BJ (cell line): Measurements from ENCODE around the gene KCNE2. TPM values are rescaled to one million over a fixed set of nuclear protein-coding genes. Genes with fewer than 3 reads are reported as not detected.
"Not testable (repeated sequence)": the region's sequence is repeated elsewhere in the genome, so short reads cannot be mapped to it uniquely, and the experiment has no call there.

Experiments used
- CTCF ChIA-PET: fragments of 350-600 bp; formaldehyde crosslinking; extraction: SDS; loops from one replicate; lab custom pipeline; 2021; ENCODE audit warnings: antibody characterized with exemption, inconsistent platforms; lab: Yijun Ruan, JAX
- POLR2A ChIA-PET: fragments of 300-600 bp; sonication (Branson Sonifier 250); formaldehyde crosslinking; extraction: SDS; loops from one replicate; lab custom pipeline; 2021; ENCODE audit warnings: antibody characterized with exemption; lab: Charles Lee
- DNase-seq: peaks from one replicate; pipeline ENCODE4 v3.0.0-alpha.2; 2011; ENCODE audit warnings: low read depth
- H3K27me3 ChIP-seq: 2 replicates; pipeline ENCODE4 v1.6.0; 2011; ENCODE audit warnings: low read length; ENCODE audit not compliant: control insufficient read depth, insufficient read depth
- H3K36me3 ChIP-seq: 2 replicates; pipeline ENCODE4 v1.5.1; 2011; ENCODE audit warnings: low read length; ENCODE audit not compliant: control insufficient read depth, insufficient read depth
- H3K4me3 ChIP-seq: 2 replicates; pipeline ENCODE4 v1.5.1; 2011; ENCODE audit warnings: low read depth, mild to moderate bottlenecking, control low read depth, low read length
- polyA plus RNA-seq: library from polyadenylated mRNA; depleted of rRNA; stranded (reverse); fragments of >200 nt; gene quantifications from 2 replicates; pipeline ENCODE4 v1.2.3, GENCODE V29; 2011; rRNA removed

Gene KCNE2
- polyA plus RNA-seq, 1 experiment, result not detected

GRCh38 chr21:34375619-34375972 is 11.8 kb downstream of the KCNE2 start:
- H3K4me3 ChIP-seq, DNase-seq, CTCF ChIA-PET, H3K27me3 ChIP-seq, POLR2A ChIA-PET, H3K36me3 ChIP-seq: not testable (repeated sequence)

- H3K36me3 ChIP-seq, H3K4me3 ChIP-seq, POLR2A ChIA-PET, H3K27me3 ChIP-seq, CTCF ChIA-PET, DNase-seq: not testable (repeated sequence)
Measured at GRCh38 chr21:34383138-34383537, 19.3 kb downstream of the KCNE2 start.

- CTCF ChIA-PET, H3K27me3 ChIP-seq, H3K36me3 ChIP-seq, H3K4me3 ChIP-seq, POLR2A ChIA-PET, DNase-seq: not testable (repeated sequence)
Measured at GRCh38 chr21:34383724-34384415, 20.1 kb downstream of the KCNE2 start.

GRCh38 chr21:34400522-34400921 is 36.7 kb downstream of the KCNE2 start:
- CTCF ChIA-PET, DNase-seq, H3K36me3 ChIP-seq, H3K27me3 ChIP-seq, H3K4me3 ChIP-seq, POLR2A ChIA-PET: not testable (repeated sequence)

GRCh38 chr21:34404742-34405141 is 40.9 kb downstream of the KCNE2 start:
- CTCF ChIA-PET, POLR2A ChIA-PET, DNase-seq, H3K36me3 ChIP-seq, H3K27me3 ChIP-seq, H3K4me3 ChIP-seq: not testable (repeated sequence)

- CTCF ChIA-PET, DNase-seq, H3K27me3 ChIP-seq, H3K4me3 ChIP-seq, H3K36me3 ChIP-seq, POLR2A ChIA-PET: not testable (repeated sequence)
Measured at GRCh38 chr21:34405686-34406085, 41.9 kb downstream of the KCNE2 start.

GRCh38 chr21:34406102-34406501 is 42.3 kb downstream of the KCNE2 start:
- H3K27me3 ChIP-seq, POLR2A ChIA-PET, H3K4me3 ChIP-seq, H3K36me3 ChIP-seq, CTCF ChIA-PET, DNase-seq: not testable (repeated sequence)

GRCh38 chr21:34406676-34407075 is 42.9 kb downstream of the KCNE2 start:
- CTCF ChIA-PET, H3K36me3 ChIP-seq, DNase-seq, H3K27me3 ChIP-seq, POLR2A ChIA-PET, H3K4me3 ChIP-seq: not testable (repeated sequence)

GRCh38 chr21:34407294-34407693 is 43.5 kb downstream of the KCNE2 start:
- H3K4me3 ChIP-seq, H3K36me3 ChIP-seq, POLR2A ChIA-PET, CTCF ChIA-PET, DNase-seq, H3K27me3 ChIP-seq: not testable (repeated sequence)

- H3K27me3 ChIP-seq, H3K36me3 ChIP-seq, CTCF ChIA-PET, H3K4me3 ChIP-seq, DNase-seq, POLR2A ChIA-PET: not testable (repeated sequence)
Measured at GRCh38 chr21:34417448-34418077, 53.8 kb downstream of the KCNE2 start.

Other genes starting within 250 kb of the KCNE2 start
- gene SMIM11, start 11.5 kb downstream of the KCNE2 start, polyA plus RNA-seq, result 8.6 and 10.5 TPM in 2 replicates
- gene SMIM34, start 59.9 kb downstream of the KCNE2 start, polyA plus RNA-seq, result not detected in 2 replicates
- 0.31 and 0.47 TPM in 2 replicates for gene KCNE1, start 148.2 kb downstream of the KCNE2 start, polyA plus RNA-seq